ENCODE measurements around the gene PTCH2.

Gene PTCH2

GRCh38 chr1:44842862-44843655 is at the start of gene PTCH2:
Gene PTCH2 (minus strand): TSS chr1:44843253. CDS start chr1:44842932, 321 bp downstream.
- DNase-seq (ENCODE audit: low read depth) = no peak

GRCh38 chr1:44890007-44890406 is 47.0 kb upstream of the PTCH2 start:
- DNase-seq (ENCODE audit: low read depth) = no peak

GRCh38 chr1:44885406-44885805 is 42.4 kb upstream of the PTCH2 start:
- DNase-seq (ENCODE audit: low read depth) = no peak

GRCh38 chr1:44884746-44885145 is 41.7 kb upstream of the PTCH2 start:
- DNase-seq (ENCODE audit: low read depth) = no peak

GRCh38 chr1:44881011-44881632 is 38.1 kb upstream of the PTCH2 start:
- DNase-seq (ENCODE audit: low read depth) = no peak

GRCh38 chr1:44874155-44874554 is 31.1 kb upstream of the PTCH2 start:
- DNase-seq (ENCODE audit: low read depth) = no peak

- no peak for DNase-seq (ENCODE audit: low read depth)
Measured at GRCh38 chr1:44870096-44870495, 27.0 kb upstream of the PTCH2 start.

GRCh38 chr1:44867801-44868200 is 24.7 kb upstream of the PTCH2 start:
- no peak for DNase-seq (ENCODE audit: low read depth)

- no peak for DNase-seq (ENCODE audit: low read depth)
Measured at GRCh38 chr1:44862829-44863401, 19.9 kb upstream of the PTCH2 start.

GRCh38 chr1:44860891-44861425 is 17.9 kb upstream of the PTCH2 start:
- DNase-seq (ENCODE audit: low read depth) = no peak

- DNase-seq (ENCODE audit: low read depth) = no peak
Measured at GRCh38 chr1:44860331-44860730, 17.3 kb upstream of the PTCH2 start.

GRCh38 chr1:44857446-44857845 is 14.4 kb upstream of the PTCH2 start:
- no peak for DNase-seq (ENCODE audit: low read depth)

GRCh38 chr1:44855742-44856141 is 12.7 kb upstream of the PTCH2 start:
- no peak for DNase-seq (ENCODE audit: low read depth)

GRCh38 chr1:44854970-44855369 is 11.9 kb upstream of the PTCH2 start:
- no peak for DNase-seq (ENCODE audit: low read depth)

GRCh38 chr1:44853201-44853600 is 10.1 kb upstream of the PTCH2 start:
- no peak for DNase-seq (ENCODE audit: low read depth)

GRCh38 chr1:44851308-44851707 is 8.3 kb upstream of the PTCH2 start:
- DNase-seq (ENCODE audit: low read depth) = no peak

- DNase-seq (ENCODE audit: low read depth) = no peak
Measured at GRCh38 chr1:44849575-44850132, 6.6 kb upstream of the PTCH2 start.

- no peak for DNase-seq (ENCODE audit: low read depth)
Measured at GRCh38 chr1:44848456-44849181, 5.6 kb upstream of the PTCH2 start.

- no peak for DNase-seq (ENCODE audit: low read depth)
Measured at GRCh38 chr1:44847845-44848244, 4.8 kb upstream of the PTCH2 start.

GRCh38 chr1:44846985-44847384 is 3.9 kb upstream of the PTCH2 start:
- no peak for DNase-seq (ENCODE audit: low read depth)

GRCh38 chr1:44842486-44842861 is 579 bp downstream of the PTCH2 start:
- DNase-seq (ENCODE audit: low read depth) = no peak

- DNase-seq (ENCODE audit: low read depth) = no peak
Measured at GRCh38 chr1:44839576-44839975, 3.5 kb downstream of the PTCH2 start.
